ENCODE results near the gene ITGBL1. TPM values are rescaled to one million over a fixed set of nuclear protein-coding genes. Genes with fewer than 3 reads are reported as not detected.

Gene ITGBL1
- total RNA-seq, 2 donors from 2014 or later, result not detected

GRCh38 chr13:101516262-101516661 lies 63.8 kb downstream of the ITGBL1 start:
- DNase-seq, result no peak
- no peak for TF ChIP-seq CTCF (conservative IDR thresholded peaks at IDR 0.05)
- Mint-ChIP-seq H3K4me1 (no peaks in the 10 kb centered on the region), H3K4me3 (no peak overlapping the region), H3K36me3 (ENCODE audit: low read depth) (no peaks in the 10 kb centered on the region), H3K27ac (no peak overlapping the region), H3K9me3 (no peaks in the 10 kb centered on the region), H3K27me3 (ENCODE audit: insufficient read depth) (no peaks in the 10 kb centered on the region)
- Histone ChIP-seq H3K36me3 (ENCODE audit: control insufficient read depth, insufficient read depth, low read length) (no peaks in the 10 kb centered on the region), H3K27ac (ENCODE audit: low read depth, low read length) (no peak overlapping the region), H3K4me1 (ENCODE audit: control insufficient read depth, insufficient read depth, low read length) (no peaks in the 10 kb centered on the region), H3K4me3 (ENCODE audit: low read length) (no peak overlapping the region), H3K27me3 (ENCODE audit: control insufficient read depth, insufficient read depth, low read length, poor library complexity, severe bottlenecking) (no peaks in the 10 kb centered on the region), H3K9ac (ENCODE audit: extremely low read depth, low read length, poor library complexity, severe bottlenecking) (no peak overlapping the region), H3K9me3 (ENCODE audit: control insufficient read depth, low read length) (no peaks in the 10 kb centered on the region)
- 88% methylated on average over 1 of the region's 2 CpGs; no CpG with 5 or more reads in 1 of the 2 experiments for WGBS, 2 experiments (ENCODE audit: insufficient coverage in 1 of 2, insufficient read length in 1 of 2)

GRCh38 chr13:101520672-101521071 lies 68.2 kb downstream of the ITGBL1 start:
- H3K27me3 ChIP-seq (ENCODE audit: control insufficient read depth, insufficient read depth, low read length, poor library complexity, severe bottlenecking), result no peaks in the 10 kb centered on the region
- Mint-ChIP-seq H3K4me3 (no peak overlapping the region), H3K27ac (no peak overlapping the region), H3K27me3 (ENCODE audit: insufficient read depth) (no peaks in the 10 kb centered on the region), H3K4me1 (no peaks in the 10 kb centered on the region), H3K9me3 (no peaks in the 10 kb centered on the region), H3K36me3 (ENCODE audit: low read depth) (no peaks in the 10 kb centered on the region)
- no peak overlapping the region for H3K4me3 ChIP-seq (ENCODE audit: low read length)
- DNase-seq, result no peak
- H3K36me3 ChIP-seq (ENCODE audit: control insufficient read depth, insufficient read depth, low read length), result no peaks in the 10 kb centered on the region
- H3K4me1 ChIP-seq (ENCODE audit: control insufficient read depth, insufficient read depth, low read length), result no peaks in the 10 kb centered on the region
- WGBS, 2 experiments (ENCODE audit: insufficient coverage in 1 of 2, insufficient read length in 1 of 2), result 90 to 96% methylated on average over 3 to 4 of the region's 4 CpGs
- no peak for TF ChIP-seq CTCF (conservative IDR thresholded peaks at IDR 0.05)
- H3K9me3 ChIP-seq (ENCODE audit: control insufficient read depth, low read length), result no peaks in the 10 kb centered on the region
- H3K9ac ChIP-seq (ENCODE audit: extremely low read depth, low read length, poor library complexity, severe bottlenecking), result no peak overlapping the region
- H3K27ac ChIP-seq (ENCODE audit: low read depth, low read length), result no peak overlapping the region

GRCh38 chr13:101521371-101521770 lies 68.9 kb downstream of the ITGBL1 start:
- no peaks in the 10 kb centered on the region for H3K36me3 ChIP-seq (ENCODE audit: control insufficient read depth, insufficient read depth, low read length)
- no peak overlapping the region for H3K4me3 ChIP-seq (ENCODE audit: low read length)
- no peaks in the 10 kb centered on the region for H3K9me3 Mint-ChIP-seq
- WGBS, 2 experiments (ENCODE audit: insufficient coverage in 1 of 2, insufficient read length in 1 of 2), result 86% methylated on average over 2 to 6 of the region's 6 CpGs
- no peaks in the 10 kb centered on the region for H3K27me3 Mint-ChIP-seq (ENCODE audit: insufficient read depth)
- DNase-seq, result no peak
- H3K27ac ChIP-seq (ENCODE audit: low read depth, low read length), result no peak overlapping the region
- no peak overlapping the region for H3K27ac Mint-ChIP-seq
- H3K4me3 Mint-ChIP-seq, result no peak overlapping the region
- H3K36me3 Mint-ChIP-seq (ENCODE audit: low read depth), result no peaks in the 10 kb centered on the region
- H3K4me1 ChIP-seq (ENCODE audit: control insufficient read depth, insufficient read depth, low read length), result no peaks in the 10 kb centered on the region
- H3K9me3 ChIP-seq (ENCODE audit: control insufficient read depth, low read length), result no peaks in the 10 kb centered on the region
- H3K9ac ChIP-seq (ENCODE audit: extremely low read depth, low read length, poor library complexity, severe bottlenecking), result no peak overlapping the region
- H3K27me3 ChIP-seq (ENCODE audit: control insufficient read depth, insufficient read depth, low read length, poor library complexity, severe bottlenecking), result no peaks in the 10 kb centered on the region
- H3K4me1 Mint-ChIP-seq, result no peaks in the 10 kb centered on the region
- no peak for TF ChIP-seq CTCF (conservative IDR thresholded peaks at IDR 0.05)

Measured in endodermal cell (in vitro differentiated cells).